LNCaP clone FGC (cell line): ENCODE measurements around the gene PDPK1.

Experiments used
- DNase-seq: peaks from one replicate; pipeline ENCODE4 v3.0.0-alpha.2; 2011; ENCODE audit warnings: low read depth
- H3K4me3 ChIP-seq: 2 replicates; pipeline ENCODE4 v1.5.1; 2011; ENCODE audit warnings: mild to moderate bottlenecking, low read depth, low read length, control low read depth
- TF ChIP-seq, protein P1 (sequence below): IDR thresholded peaks from 2 replicates; pipeline ENCODE4 v1.5.1; 2012; ENCODE audit warnings: mild to moderate bottlenecking; ENCODE audit not compliant: control insufficient read depth, insufficient read depth; ENCODE audit errors: extremely low read depth

PDPK1 gene

DNA sequence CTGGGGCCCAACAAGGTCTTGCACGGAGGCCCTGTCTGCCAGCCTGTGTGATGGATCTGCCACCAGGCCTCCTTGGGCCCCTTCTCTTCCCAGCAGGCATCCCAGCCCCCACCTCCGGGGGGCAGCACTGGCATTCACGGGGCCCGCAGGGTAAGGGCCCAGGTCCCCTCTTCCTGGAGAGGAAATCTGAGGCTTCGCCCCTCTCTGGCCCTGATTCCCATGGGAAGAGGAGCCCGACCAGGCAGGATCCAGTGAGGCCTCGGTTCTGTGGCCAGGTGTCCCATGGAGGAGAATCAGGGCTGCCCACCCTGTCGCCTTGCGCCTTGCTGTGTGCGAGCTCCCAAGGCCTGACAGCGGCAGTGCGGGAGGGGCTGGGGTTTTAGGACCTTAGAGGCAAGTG, 48.4 kb downstream of the PDPK1 start:
- H3K4me3 ChIP-seq, result no peak overlapping the region
- TF ChIP-seq, protein P1, sequence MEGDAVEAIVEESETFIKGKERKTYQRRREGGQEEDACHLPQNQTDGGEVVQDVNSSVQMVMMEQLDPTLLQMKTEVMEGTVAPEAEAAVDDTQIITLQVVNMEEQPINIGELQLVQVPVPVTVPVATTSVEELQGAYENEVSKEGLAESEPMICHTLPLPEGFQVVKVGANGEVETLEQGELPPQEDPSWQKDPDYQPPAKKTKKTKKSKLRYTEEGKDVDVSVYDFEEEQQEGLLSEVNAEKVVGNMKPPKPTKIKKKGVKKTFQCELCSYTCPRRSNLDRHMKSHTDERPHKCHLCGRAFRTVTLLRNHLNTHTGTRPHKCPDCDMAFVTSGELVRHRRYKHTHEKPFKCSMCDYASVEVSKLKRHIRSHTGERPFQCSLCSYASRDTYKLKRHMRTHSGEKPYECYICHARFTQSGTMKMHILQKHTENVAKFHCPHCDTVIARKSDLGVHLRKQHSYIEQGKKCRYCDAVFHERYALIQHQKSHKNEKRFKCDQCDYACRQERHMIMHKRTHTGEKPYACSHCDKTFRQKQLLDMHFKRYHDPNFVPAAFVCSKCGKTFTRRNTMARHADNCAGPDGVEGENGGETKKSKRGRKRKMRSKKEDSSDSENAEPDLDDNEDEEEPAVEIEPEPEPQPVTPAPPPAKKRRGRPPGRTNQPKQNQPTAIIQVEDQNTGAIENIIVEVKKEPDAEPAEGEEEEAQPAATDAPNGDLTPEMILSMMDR, result no peak
- no peak for DNase-seq

DNA sequence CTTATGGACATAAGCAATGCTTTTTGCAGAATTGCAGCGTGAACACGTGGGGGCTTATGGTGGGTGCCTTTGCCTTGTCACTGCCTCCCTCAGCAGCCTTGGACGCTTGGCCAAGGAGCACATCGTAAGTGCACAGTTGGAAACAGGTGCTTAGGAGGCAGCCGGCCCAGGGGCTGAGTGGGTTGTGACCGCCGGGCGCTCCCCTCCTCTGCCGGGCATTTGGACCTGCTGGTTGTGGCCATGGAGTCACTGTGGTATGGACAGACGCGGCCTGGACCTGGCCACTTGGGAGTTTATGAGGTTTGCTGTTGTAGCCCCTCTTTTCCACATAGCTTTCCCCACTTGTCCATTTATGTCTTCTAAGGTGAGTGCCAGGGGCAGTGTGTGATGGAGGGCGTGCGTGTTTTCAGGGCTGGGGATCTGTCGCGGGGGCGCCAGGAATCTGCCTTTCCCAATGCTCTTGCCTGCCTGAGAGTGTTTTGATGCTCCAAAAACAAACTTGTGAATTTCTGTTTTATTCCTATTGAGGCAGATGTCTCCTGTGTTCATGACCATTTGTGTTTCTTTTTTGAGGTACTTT, 49.2 kb downstream of the PDPK1 start:
- no peak for DNase-seq
- TF ChIP-seq, protein P1, result no peak
- no peak overlapping the region for H3K4me3 ChIP-seq

DNA sequence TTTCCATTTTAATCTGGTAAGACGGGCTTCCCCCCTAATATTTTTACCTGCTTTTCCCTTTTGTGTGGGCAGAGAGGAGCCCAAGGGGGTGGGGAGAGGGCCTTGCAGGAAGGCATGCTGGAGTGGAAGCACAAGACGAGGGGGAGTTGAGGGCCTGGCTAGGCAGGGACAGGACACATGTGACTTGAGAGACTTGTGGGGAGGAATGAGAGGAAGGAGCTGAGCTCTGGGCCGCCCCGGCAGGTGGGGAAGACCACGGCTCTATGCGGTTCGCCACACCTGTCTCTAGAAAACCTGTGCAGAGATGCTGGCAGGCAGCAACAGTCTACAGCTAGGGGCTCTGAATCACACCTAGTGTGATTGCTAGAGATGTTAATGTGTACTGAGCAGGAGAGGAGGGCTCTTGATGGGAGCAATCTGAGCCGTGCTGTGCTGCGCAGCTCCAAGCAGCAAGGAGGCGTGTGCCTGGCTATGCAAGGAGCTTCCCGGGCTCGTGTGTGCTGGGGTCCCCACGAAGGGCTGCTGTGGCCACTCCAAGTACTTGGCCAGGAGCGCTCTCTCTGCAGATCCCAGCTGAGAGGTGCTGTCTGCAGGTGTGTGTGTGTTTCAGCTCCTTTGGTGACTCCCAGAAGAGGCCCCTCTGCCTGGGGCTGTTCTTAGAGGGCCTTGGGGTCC, 50.2 kb downstream of the PDPK1 start:
- H3K4me3 ChIP-seq, result no peak overlapping the region
- DNase-seq, result no peak
- TF ChIP-seq, protein P1, result no peak

DNA sequence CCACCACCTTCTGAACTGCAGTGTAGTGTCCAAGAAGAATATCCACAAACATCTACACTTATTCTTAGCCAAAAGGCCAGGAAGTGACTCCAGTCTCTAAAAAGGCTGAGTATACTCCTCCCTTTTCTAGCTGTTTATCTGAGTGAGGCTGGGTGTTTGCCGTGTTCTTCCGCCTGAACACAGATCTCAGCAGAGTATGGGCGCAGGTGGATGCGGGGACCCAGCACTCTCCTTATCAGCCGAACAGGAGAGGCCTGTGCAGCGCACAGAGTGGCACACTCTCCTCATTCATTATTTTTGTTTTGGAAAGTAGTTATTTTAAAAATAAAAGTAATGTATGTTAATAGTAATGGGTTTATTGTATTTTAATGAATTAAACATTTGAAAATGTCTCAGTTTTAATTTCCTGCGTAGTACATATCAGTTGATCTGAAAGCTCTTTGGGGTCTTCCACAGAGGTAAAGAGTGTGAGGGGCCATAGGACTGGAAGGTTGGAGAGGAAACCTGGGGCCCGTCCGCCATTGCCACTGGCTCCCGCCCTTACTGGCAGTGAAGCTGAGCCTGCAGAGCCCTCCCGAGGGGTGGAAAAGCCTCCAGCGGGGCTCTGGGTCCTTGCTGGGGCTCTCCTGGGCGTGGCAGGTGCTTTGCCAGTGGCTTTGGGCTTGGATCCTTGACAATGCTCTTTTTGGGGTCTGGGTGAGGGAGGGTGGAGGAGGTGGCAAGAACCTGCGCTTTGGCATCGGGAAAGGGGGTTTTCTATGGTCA, 53.8 kb downstream of the PDPK1 start:
- H3K4me3 ChIP-seq, result no peak overlapping the region
- TF ChIP-seq, protein P1, result no peak
- DNase-seq, result no peak

DNA sequence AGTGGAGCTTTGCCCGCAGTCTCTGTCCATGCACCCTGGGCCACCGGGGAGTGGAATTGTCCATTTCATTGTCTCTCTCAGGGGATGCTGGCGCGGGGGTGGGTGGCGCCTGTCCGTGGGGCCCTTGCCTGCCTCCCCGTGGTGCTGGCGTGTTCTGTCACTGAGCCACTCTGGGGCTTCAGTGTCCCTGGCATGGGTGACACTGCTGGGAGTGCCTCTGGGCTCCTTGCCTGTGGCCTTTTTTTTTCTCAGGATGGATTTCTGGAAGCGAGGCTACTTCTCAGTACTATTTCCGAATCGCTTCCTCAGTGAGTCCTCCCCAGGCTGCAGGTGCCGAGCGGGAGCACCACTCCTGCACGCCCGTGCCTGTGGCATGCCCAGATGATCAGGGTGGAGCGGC, 55.0 kb downstream of the PDPK1 start:
- DNase-seq, result no peak
- TF ChIP-seq, protein P1, result no peak
- no peak overlapping the region for H3K4me3 ChIP-seq

DNA sequence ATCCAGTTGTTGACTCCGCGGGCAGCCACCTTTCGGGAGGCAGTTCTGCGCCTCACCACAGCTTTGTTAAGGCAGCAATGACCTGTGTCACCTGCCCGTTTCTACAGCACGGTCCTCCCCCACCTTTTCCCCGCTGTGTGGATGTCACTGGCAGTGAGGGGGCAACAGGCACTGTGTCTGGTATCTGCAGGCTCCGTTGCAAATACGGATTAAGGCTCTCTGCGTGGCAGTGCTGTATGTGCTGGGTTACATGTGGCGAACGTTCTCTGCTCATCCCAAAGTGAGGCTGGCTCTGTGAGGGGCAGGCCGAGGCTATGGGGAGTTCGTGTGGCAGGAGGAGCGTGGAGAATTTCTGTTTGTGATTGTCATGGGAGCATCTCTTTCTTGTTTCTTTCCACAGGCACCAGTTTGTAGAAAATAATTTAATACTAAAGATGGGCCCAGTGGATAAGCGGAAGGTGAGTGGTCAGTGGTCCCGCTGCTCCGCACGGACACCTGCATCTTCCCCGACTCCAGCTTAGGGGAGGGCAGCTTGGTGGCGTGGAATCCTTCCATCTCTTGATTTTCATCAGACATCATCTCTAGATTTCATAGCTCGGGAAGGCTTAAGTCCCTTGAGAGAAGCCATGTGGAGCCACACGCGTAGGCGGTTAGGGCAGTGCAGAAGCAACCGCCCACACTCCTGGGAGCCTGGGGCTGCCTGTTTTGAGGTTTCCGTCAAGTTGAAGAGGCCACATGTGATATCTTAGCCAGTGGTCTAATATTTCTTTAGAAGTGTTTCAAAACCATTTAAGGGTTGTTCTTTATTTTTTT, 57.8 kb downstream of the PDPK1 start:
- no peak overlapping the region for H3K4me3 ChIP-seq
- no peak for DNase-seq
- TF ChIP-seq, protein P1, result no peak
